Astrocyte (in vitro differentiated cells and primary cell): ENCODE measurements around the gene NCOR2. TPM values are rescaled to one million over a fixed set of nuclear protein-coding genes. Genes with fewer than 3 reads are reported as not detected.

Source experiments
- DNase-seq: peaks from one replicate; pipeline ENCODE4 v3.0.0-alpha.2; 2010; ENCODE audit warnings: low read depth
- FAIRE-seq: peaks from 2 replicates; lab custom pipeline; 2011; peaks lifted over from hg19 to GRCh38; lab: Jason Lieb, UNC
- H2AFZ ChIP-seq: 2 replicates; pipeline ENCODE4 v1.6.0; 2012; ENCODE audit warnings: low read depth, low read length, inconsistent platforms
- H3K27ac ChIP-seq: 2 replicates; pipeline ENCODE4 v1.5.1; 2011; ENCODE audit warnings: low read depth, low read length, inconsistent platforms
- H3K27me3 ChIP-seq: 2 replicates; pipeline ENCODE4 v1.6.0; 2011; ENCODE audit warnings: low read length, inconsistent platforms; ENCODE audit not compliant: insufficient read depth
- H3K36me3 ChIP-seq: 2 replicates; pipeline ENCODE4 v1.5.1; 2011; ENCODE audit warnings: low read length, inconsistent platforms; ENCODE audit not compliant: insufficient read depth
- H3K4me1 ChIP-seq: 2 replicates; pipeline ENCODE4 v1.5.1; 2011; ENCODE audit warnings: low read length, inconsistent platforms; ENCODE audit not compliant: insufficient read depth
- H3K4me2 ChIP-seq: 2 replicates; pipeline ENCODE4 v1.6.0; 2012; ENCODE audit warnings: low read length, inconsistent platforms
- H3K4me3 ChIP-seq: 2 replicates; pipeline ENCODE4 v1.5.1; 2011; ENCODE audit warnings: low read depth, mild to moderate bottlenecking, low read length, inconsistent platforms; ENCODE audit not compliant: insufficient read depth
- H3K79me2 ChIP-seq: 2 replicates; pipeline ENCODE4 v1.6.0; 2012; ENCODE audit warnings: mild to moderate bottlenecking, low read length, inconsistent platforms; ENCODE audit not compliant: insufficient read depth
- H3K9ac ChIP-seq: 2 replicates; pipeline ENCODE4 v1.6.0; 2012; ENCODE audit warnings: mild to moderate bottlenecking, low read length, inconsistent platforms
- H3K9me3 ChIP-seq: 2 replicates; pipeline ENCODE4 v1.5.1; 2012; ENCODE audit warnings: low read depth, mild to moderate bottlenecking, low read length, inconsistent platforms; ENCODE audit not compliant: insufficient read depth
- H4K20me1 ChIP-seq: 2 replicates; pipeline ENCODE4 v1.6.0; 2012; ENCODE audit warnings: low read length, inconsistent platforms; ENCODE audit not compliant: insufficient read depth
- H3K27ac Mint-ChIP-seq: one replicate; pipeline ENCODE4 v1.8.0; 2021; ENCODE audit warnings: mild to moderate bottlenecking, mixed read lengths; ENCODE audit not compliant: unreplicated experiment
- H3K27me3 Mint-ChIP-seq: one replicate; pipeline ENCODE4 v1.8.0; 2021; ENCODE audit warnings: low read depth, mixed read lengths; ENCODE audit not compliant: unreplicated experiment
- H3K36me3 Mint-ChIP-seq: one replicate; pipeline ENCODE4 v1.8.0; 2021; ENCODE audit warnings: low read depth, mixed read lengths; ENCODE audit not compliant: unreplicated experiment
- H3K4me1 Mint-ChIP-seq: one replicate; pipeline ENCODE4 v1.8.0; 2021; ENCODE audit warnings: low read depth, mixed read lengths; ENCODE audit not compliant: unreplicated experiment
- H3K4me3 Mint-ChIP-seq: one replicate; pipeline ENCODE4 v1.8.0; 2021; ENCODE audit warnings: mild to moderate bottlenecking, moderate library complexity, mixed read lengths; ENCODE audit not compliant: unreplicated experiment
- H3K9me3 Mint-ChIP-seq: one replicate; pipeline ENCODE4 v1.8.0; 2021; ENCODE audit warnings: mild to moderate bottlenecking, mixed read lengths; ENCODE audit not compliant: unreplicated experiment
- CTCF ChIP-seq: IDR thresholded peaks from 2 replicates; pipeline ENCODE4 v1.5.1; 2011; ENCODE audit warnings: low read depth, mild to moderate bottlenecking, inconsistent platforms, low read length, moderate library complexity; ENCODE audit not compliant: insufficient read depth
- EZH2 ChIP-seq: IDR thresholded peaks from 2 replicates; pipeline ENCODE4 v1.6.1; 2012; ENCODE audit warnings: mild to moderate bottlenecking, low read length, inconsistent platforms; ENCODE audit not compliant: insufficient read depth
- total RNA-seq: library from RNA; stranded (reverse); gene quantifications from 2 replicates; pipeline ENCODE4 v1.2.1, GENCODE V29; 2021

The NCOR2 gene
- total RNA-seq, 1 donor from 2014 or later = 425 TPM

DNA sequence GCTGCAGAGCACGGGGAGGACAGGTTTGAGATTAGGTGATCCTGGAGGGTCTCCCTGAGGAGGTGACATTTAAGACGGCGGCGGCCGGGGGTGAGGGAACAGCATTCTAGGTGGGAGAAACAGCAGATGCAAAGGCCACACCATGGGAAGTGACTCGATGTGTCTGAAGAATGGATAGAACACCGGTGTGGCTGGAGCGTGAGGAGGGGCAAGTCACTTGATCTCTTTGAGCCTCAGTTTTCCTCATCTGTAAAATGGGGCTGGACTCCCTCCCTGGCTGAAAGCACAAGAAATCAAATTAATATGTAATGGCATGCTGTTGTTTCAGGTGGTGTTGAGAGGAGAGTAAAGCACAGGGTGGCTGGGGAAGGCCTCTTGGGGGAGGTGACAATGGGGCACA, 10.0 kb upstream of the NCOR2 start:
- Histone ChIP-seq H3K4me1 (peaks cover 10% of the 10 kb centered on the region), H3K9me3 (peaks cover 22% of the 10 kb centered on the region), H3K9ac (no peak overlapping the region), H4K20me1 (no peaks in the 10 kb centered on the region), H2AFZ (no peak overlapping the region), H3K4me3 (no peak overlapping the region), H3K79me2 (no peaks in the 10 kb centered on the region), H3K4me2 (no peak overlapping the region), H3K36me3 (no peaks in the 10 kb centered on the region), H3K27ac (no peak overlapping the region), H3K27me3 (no peaks in the 10 kb centered on the region)
- DNase-seq (no peak), FAIRE-seq (no peak)
- Mint-ChIP-seq H3K27ac (no peak overlapping the region), H3K4me3 (no peak overlapping the region), H3K9me3 (peaks cover 34% of the 10 kb centered on the region), H3K4me1 (peaks cover 5% of the 10 kb centered on the region), H3K27me3 (peaks cover 13% of the 10 kb centered on the region), H3K36me3 (peaks cover 10% of the 10 kb centered on the region)
- TF ChIP-seq CTCF = no peak
- no peak for TF ChIP-seq EZH2

- Mint-ChIP-seq H3K9me3 (peaks cover 31% of the 10 kb centered on the region), H3K27ac (no peak overlapping the region), H3K4me1 (peaks cover 5% of the 10 kb centered on the region), H3K4me3 (no peak overlapping the region), H3K27me3 (peaks cover 13% of the 10 kb centered on the region), H3K36me3 (peaks cover 10% of the 10 kb centered on the region)
- no peaks in the 10 kb centered on the region for H3K36me3 ChIP-seq
- H2AFZ ChIP-seq = no peak overlapping the region
- TF ChIP-seq EZH2 (no peak), CTCF (no peak)
- H3K79me2 ChIP-seq = no peaks in the 10 kb centered on the region
- H3K9ac ChIP-seq = no peak overlapping the region
- no peaks in the 10 kb centered on the region for H3K27me3 ChIP-seq
- FAIRE-seq (no peak), DNase-seq (no peak)
- H3K4me1 ChIP-seq = peaks cover 2% of the 10 kb centered on the region
- H3K4me2 ChIP-seq = no peak overlapping the region
- peaks cover 22% of the 10 kb centered on the region for H3K9me3 ChIP-seq
- H4K20me1 ChIP-seq = no peaks in the 10 kb centered on the region
- H3K27ac ChIP-seq = no peak overlapping the region
- no peak overlapping the region for H3K4me3 ChIP-seq
Measured at GRCh38 chr12:124576061-124576650, 8.7 kb upstream of the NCOR2 start.
